D721Med (cell line): ENCODE data around the gene AGRP.
"Not testable (repeated sequence)": the region's sequence is repeated elsewhere in the genome, so short reads cannot be mapped to it uniquely, and the experiment has no call there.

Experiments used
- DNase-seq: peaks from one replicate; pipeline ENCODE4 v3.0.0; 2011; ENCODE audit warnings: low spot score; ENCODE audit not compliant: insufficient read length
- FAIRE-seq: peaks from 2 replicates; lab custom pipeline; 2011; peaks lifted over from hg19 to GRCh38; lab: Jason Lieb, UNC
- CTCF ChIP-seq: IDR thresholded peaks from 2 replicates; pipeline ENCODE4 v1.5.1; 2012; ENCODE audit warnings: mild to moderate bottlenecking, control low read depth; ENCODE audit not compliant: insufficient read depth; ENCODE audit errors: missing control alignments

The AGRP gene

GRCh38 chr16:67517155-67517445 lies 33.8 kb upstream of the AGRP start:
- no peak for DNase-seq
- FAIRE-seq, result no peak
- TF ChIP-seq CTCF, result no peak

- TF ChIP-seq CTCF, result no peak
- DNase-seq, result no peak
- FAIRE-seq, result no peak
Measured at GRCh38 chr16:67516296-67517154, 33.2 kb upstream of the AGRP start.

- FAIRE-seq, result no peak
- peak; percentile 75 for TF ChIP-seq CTCF
- DNase-seq, result no peak
Measured at GRCh38 chr16:67514382-67514828, 31.1 kb upstream of the AGRP start.

- FAIRE-seq, DNase-seq: not testable (repeated sequence)
Measured at GRCh38 chr16:67513892-67514291, 30.5 kb upstream of the AGRP start.

GRCh38 chr16:67509016-67509415 lies 25.7 kb upstream of the AGRP start:
- FAIRE-seq (no peak), DNase-seq (no peak)
- no peak for TF ChIP-seq CTCF

GRCh38 chr16:67506468-67506867 lies 23.1 kb upstream of the AGRP start:
- DNase-seq (no peak), FAIRE-seq (no peak)
- no peak for TF ChIP-seq CTCF

GRCh38 chr16:67504031-67505021 lies 21.0 kb upstream of the AGRP start:
- FAIRE-seq, result no peak
- DNase-seq, result no peak

More at GRCh38 chr16:67504031-67505021, 21.0 kb upstream of the AGRP start:
- TF ChIP-seq CTCF, result no peak
